GM18498 (cell line): ENCODE results near the gene CAMTA1.

Experiments used
- ATAC-seq: cut with Tn5 transposase; IDR thresholded peaks from one replicate; pipeline ENCODE4 v1.9.1; 2021; ENCODE audit warnings: mild to moderate bottlenecking, moderate library complexity; ENCODE audit not compliant: unreplicated experiment

Gene CAMTA1

GRCh38 chr1:7418442-7419080 lies 633.3 kb downstream of the CAMTA1 start:
- ATAC-seq, result no peak

GRCh38 chr1:7420098-7420445 lies 634.8 kb downstream of the CAMTA1 start:
- ATAC-seq, result no peak

GRCh38 chr1:7420470-7421100 lies 635.3 kb downstream of the CAMTA1 start:
- ATAC-seq, result no peak

GRCh38 chr1:7421471-7422075 lies 636.3 kb downstream of the CAMTA1 start:
- ATAC-seq, result no peak

- ATAC-seq, result no peak
These were observed 636.8 kb downstream of the CAMTA1 start for GRCh38 chr1:7422081-7422480.

- ATAC-seq, result no peak
These were observed 637.3 kb downstream of the CAMTA1 start for GRCh38 chr1:7422561-7422960.

- ATAC-seq, result no peak
These were observed 637.7 kb downstream of the CAMTA1 start for GRCh38 chr1:7422966-7423365.

GRCh38 chr1:7424352-7424890 lies 639.2 kb downstream of the CAMTA1 start:
- no peak for ATAC-seq

GRCh38 chr1:7425229-7425628 lies 640.0 kb downstream of the CAMTA1 start:
- ATAC-seq, result no peak

- ATAC-seq, result no peak
These were observed 640.5 kb downstream of the CAMTA1 start for GRCh38 chr1:7425771-7426170.

- ATAC-seq, result no peak
These were observed 641.7 kb downstream of the CAMTA1 start for GRCh38 chr1:7426780-7427604.

- no peak for ATAC-seq
These were observed 642.5 kb downstream of the CAMTA1 start for GRCh38 chr1:7427605-7428300.

- no peak for ATAC-seq
These were observed 644.0 kb downstream of the CAMTA1 start for GRCh38 chr1:7429290-7429689.

- no peak for ATAC-seq
These were observed 644.9 kb downstream of the CAMTA1 start for GRCh38 chr1:7430047-7430608.

GRCh38 chr1:7430691-7431090 lies 645.4 kb downstream of the CAMTA1 start:
- no peak for ATAC-seq

- no peak for ATAC-seq
These were observed 647.0 kb downstream of the CAMTA1 start for GRCh38 chr1:7432102-7432899.

- ATAC-seq, result no peak
These were observed 647.7 kb downstream of the CAMTA1 start for GRCh38 chr1:7432900-7433380.

- ATAC-seq, result no peak
These were observed 649.3 kb downstream of the CAMTA1 start for GRCh38 chr1:7434566-7434965.

GRCh38 chr1:7435276-7436055 lies 650.2 kb downstream of the CAMTA1 start:
- ATAC-seq, result no peak
